Stimulated activated CD4-positive, alpha-beta T cell treated with anti-CD3 and anti-CD28 coated beads, Interleukin-4, amount 100 ng/mL, for 1 hour (primary cell): Measurements from ENCODE around the gene C1QTNF3.

Source experiments
- DNase-seq: peaks from one replicate; pipeline ENCODE4 v3.0.0-alpha.2; 2020

C1QTNF3 gene

DNA sequence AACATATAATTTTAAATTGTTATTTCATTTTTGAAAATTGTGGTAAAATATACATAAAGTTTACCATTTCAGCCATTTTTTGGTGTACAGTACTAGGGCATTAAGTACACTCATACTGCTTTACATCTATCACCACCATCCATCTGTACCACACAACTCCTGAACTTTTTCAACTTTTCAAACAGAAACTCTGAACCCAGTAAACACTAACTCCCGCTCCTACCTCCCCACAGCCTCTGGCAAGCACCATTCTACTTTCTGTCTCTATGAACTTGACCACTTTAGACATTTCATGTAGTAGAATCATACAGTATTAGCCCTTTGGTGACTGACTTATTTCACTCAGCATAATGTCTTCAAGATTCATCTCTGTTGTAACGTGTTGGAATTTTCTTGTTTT is 50.1 kb downstream of the C1QTNF3 start:
- no peak for DNase-seq

DNA sequence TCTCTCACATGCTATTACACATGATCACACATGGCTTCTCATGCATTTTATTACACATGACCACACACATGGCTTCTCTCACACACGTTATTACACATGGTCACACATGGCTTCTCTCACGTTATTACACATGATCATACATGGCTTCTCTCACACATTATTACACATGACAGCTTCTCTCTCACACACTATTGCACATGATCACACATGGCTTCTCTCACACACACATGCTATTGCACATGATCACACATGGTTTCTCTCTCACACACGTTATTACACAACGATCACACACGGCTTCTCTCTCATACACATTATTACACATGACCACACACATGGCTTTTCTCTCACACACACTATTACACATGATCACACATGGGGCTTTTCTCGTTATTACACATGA is 57.6 kb downstream of the C1QTNF3 start:
- no peak for DNase-seq

DNA sequence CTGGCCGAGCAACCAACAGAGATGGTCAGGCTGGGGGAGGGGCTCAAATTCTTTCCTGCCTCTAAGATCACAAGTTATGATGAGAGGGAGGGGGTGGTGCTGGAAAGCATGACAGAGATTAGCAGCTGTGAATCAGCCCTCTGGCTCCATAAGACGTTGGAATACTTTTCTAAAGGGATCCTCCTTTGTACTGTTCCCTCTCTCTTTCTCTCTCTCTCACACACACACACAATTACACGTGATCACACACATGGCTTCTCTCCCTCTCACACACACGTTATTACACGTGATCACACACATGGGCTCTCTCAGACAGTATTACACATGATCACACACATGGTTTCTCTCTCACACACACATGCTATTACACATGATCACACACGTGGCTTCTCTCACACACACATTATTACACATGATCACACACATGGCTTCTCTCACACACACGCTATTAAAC is 58.3 kb downstream of the C1QTNF3 start, which contains the start of gene SLC45A2:
TSS of gene SLC45A2 (minus strand) at position 23 of the 454 bp plus-strand sequence. CDS start 110 bp downstream, outside the sequence.
- no peak for DNase-seq

DNA sequence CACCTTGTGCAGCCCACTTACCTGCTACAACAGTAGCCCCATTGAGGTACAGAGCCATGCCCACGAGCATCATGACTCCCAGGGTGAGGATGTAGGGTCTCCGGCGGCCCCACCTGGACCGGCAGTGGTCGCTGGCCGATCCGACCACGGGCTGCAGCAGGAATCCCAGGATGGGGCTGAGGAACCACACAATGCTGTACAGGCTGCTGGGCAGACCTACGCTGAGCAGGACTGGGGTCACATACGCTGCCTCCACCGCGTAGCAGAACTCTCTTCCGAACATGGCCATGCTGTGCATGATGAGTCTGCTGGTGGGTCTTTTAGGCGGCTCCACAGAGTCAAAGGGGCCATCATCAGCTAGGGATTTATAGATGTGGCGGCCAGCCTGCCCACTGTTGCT is 58.8 kb downstream of the C1QTNF3 start:
- DNase-seq: no peak

DNA sequence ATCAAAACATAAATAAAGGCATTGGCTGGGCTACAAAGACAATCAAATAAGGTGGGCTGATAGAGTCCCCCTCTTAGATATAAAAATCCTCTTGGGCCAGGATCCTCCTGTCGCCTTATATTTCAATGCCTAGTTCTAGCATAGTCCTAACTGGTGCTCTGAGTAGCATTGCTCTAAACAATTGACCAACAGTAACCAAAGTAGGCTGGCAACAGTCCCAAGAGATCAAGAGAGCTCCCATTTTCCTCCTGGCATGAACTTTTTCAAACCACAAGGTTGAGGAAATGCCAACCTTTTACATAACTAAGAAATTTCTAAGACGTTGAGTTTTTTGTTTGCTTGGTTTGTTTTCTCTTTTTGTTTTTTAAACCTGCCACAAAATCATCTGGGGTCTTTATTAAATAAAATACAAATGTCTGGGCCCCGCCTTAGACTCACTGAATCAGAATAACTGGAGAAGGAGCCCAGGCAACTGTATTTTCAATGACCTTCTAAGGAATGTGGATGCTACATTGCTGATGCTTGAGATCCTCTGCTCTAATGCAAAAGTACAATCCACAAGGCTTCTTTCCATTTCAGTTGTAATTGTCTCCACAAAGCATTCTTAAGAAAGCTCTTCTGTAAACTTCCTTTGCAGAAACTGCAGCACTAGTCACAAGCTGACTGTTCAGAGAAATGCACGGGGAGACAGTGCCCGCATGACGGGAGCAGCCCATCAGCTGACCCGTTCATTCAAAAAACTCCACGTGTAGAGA is 61.4 kb downstream of the C1QTNF3 start:
- no peak for DNase-seq

DNA sequence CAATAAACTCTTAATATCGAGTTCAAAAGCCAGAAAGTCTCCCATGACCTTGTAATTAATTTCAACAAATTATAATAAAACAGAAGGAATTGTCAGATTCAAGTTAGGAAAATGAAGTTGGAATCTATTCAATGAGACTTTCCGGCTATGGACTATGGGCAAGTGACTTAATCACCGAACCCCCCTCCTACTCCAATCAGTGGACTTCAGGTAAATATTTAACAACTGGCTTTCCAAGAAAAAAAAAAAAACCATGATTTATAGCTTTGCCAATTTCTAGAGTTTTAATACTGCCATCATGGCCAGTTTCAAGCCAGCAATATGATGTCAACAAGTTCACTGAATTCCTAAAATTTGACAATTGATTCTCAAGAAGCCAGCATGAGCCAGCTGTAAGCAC is 63.0 kb downstream of the C1QTNF3 start:
- DNase-seq: no peak

DNA sequence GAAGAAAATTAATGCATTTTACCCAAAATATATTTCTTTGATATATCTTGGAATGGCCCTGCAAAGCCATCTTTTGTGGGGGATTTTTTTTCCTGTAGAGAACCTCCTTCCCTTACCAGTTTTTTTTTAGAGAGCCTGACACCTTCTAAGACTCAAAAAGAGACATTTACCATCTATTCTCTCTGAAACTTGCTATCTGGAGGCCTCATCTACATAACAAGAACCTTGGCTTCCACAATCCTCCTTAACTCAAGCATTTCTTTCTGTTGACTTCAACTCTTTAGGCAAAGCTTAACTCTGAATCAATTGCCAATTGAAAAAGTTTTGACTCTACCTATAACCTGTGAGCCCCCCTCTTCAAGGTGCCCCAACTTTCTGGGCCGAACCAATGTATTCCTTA is 64.7 kb downstream of the C1QTNF3 start:
- no peak for DNase-seq

DNA sequence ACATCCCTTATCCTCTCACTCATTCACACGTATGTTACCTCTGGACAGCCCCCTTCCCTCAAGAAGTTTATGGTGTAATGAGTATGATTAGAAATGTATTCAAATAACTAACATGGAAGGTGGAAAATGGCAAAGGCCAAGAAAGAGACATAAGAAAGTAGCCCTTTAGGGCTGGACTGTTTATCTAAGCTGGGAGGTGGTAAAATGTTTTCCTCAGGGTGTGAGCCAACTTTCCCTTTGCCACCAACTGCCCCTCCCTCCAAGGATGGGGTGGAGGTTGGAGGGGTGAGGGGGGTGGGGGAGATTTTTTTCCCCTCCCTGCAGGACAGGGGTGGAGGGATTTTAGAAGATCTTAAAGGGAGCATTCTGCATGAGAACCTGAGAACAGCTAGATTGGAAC is 66.7 kb downstream of the C1QTNF3 start:
- DNase-seq: no peak

DNA sequence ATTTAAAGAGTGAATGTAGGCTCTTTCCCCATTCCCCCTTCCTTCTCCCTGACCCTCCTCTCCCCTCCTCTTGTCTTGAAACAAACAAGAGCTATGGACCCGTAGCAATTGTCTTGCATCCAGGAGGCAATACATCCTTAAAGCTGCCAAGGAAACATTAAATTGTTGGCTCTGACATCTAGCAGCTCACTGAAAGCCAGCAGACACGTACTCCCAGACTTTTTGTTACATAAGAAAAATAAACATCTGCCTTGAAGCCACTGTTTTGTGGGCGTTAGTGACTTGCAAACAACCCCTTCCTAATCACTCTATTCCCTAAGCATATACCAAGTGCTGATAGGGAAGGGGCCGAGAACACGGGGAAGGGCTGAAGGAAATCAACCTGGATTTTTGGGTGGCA is 67.2 kb downstream of the C1QTNF3 start:
- no peak for DNase-seq

DNA sequence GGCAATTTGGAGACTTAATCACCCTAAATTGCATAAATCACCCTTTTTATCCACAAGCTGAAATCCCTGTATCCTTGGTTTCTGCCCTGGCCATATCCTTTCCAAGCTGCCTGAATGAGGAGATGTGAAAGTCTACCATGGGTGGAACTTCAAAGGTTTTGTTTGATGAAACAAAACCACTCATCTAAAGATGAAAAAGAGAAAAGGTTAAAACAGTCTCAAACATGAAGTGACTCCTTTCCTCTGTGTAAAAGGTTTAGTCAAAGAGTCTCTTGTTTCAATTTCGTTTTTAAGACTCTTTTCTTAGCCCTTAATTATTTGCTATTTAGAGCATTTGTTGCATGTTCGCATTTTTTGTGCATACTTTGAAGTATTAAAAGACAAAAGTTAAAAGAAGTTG is 69.7 kb downstream of the C1QTNF3 start:
- no peak for DNase-seq

DNA sequence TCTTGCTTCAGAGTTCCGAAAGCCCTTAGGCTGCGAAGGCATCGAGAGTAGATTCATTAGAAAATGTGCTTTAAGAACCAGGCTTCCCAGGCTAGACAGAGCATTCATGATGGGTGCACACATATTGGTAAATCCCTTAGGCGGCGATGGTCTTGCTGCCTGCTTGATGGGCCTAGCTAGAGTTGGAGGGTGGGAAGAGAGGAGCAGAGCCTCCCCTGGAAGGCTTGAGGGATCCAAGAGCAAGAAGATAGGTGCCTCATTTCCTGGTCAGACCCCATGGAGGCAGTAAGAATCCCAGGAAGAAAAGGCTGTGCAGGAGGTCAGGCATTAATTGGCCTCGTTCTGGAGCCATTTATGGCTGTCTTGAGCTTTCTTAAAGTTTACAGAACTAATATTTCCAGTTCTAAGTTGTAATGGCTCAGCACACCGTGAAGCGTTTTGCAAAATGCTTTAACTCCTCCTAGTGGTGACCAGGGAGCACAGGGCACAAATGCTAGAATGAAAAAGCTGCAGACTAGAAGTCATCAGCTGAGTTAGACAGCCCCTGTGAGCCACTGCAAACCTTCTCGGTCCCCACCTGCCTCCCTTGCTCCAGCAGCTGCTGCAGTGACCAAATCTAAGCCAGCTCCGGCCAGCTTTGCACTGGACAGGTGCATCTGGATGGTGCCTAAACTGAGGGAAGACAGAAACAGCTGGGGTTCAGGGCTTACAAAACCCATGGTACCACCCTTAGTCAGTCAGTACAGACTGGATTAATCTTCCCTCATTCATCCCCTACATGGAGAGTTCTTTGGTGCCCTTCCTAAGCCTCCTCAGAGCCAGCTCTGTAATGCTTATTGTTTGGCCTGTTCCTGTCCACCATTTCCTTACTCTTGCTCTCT is 73.2 kb downstream of the C1QTNF3 start:
- DNase-seq: no peak

DNA sequence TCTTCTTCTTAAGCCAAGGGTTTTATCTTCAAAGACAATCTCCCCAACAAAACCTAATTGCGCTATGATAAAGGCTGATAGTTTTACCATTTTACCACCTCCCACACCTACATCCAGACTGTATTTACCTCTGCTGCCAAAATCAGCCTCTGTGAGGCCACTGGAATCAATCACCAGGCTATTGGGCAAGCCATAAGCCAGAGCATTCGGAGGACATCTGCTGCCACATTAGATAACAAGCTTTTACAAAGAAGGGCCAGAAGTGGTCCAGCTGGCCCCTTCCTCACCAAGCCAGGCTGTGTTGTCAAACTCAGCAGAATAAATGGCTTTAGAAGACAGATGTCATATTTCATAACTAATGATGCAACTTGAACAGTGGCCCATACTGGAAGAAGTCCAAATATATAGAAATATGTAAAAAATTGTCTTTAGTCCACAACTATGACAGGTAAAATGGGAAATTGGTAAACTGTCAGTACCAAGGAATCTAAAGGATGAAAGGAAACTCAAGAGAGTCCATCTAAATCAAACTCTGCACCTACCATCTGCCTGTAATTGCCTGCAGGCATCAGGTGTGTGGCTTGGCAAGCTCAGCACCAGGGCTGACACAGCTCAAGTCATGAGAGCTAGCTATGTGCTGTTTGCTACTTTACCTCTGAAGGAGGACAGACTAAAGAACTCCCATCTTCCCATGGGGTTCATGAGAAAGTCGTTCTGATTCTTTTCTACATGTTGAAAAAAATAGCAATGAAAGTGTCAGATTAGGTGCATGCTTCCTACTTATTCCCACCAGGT is 74.6 kb downstream of the C1QTNF3 start:
- DNase-seq: no peak
